GM12878 (cell line): ENCODE measurements around the gene GNGT2. TPM values are rescaled to one million over a fixed set of nuclear protein-coding genes. Genes with fewer than 3 reads are reported as not detected.

Source experiments
- CHD2 ChIP-seq: IDR thresholded peaks from 2 replicates; pipeline ENCODE4 v1.6.1; 2011; ENCODE audit warnings: low read depth, low read length, improper control_type of control experiment, borderline replicate concordance
- CTCF ChIP-seq, 3 experiments: IDR thresholded peaks in 2 of 3; conservative IDR thresholded peaks in 1 of 3; 2 replicates each; pipeline ENCODE4 v1.5.1; 2011; ENCODE audit warnings: low read depth in 3 of 3, low read length in 3 of 3, mild to moderate bottlenecking in 3 of 3, control low read depth in 2 of 3, moderate library complexity in 2 of 3, inconsistent platforms in 1 of 3, mixed read lengths in 1 of 3; ENCODE audit not compliant: control insufficient read depth in 2 of 3, insufficient read depth in 1 of 3; ENCODE audit errors: extremely low read depth in 1 of 3
- GATAD2B ChIP-seq: fragments of 450-650 bp; conservative IDR thresholded peaks from 2 replicates; pipeline ENCODE4 v1.6.1; 2017; ENCODE audit warnings: low read depth, mild to moderate bottlenecking, moderate library complexity
- MXI1 ChIP-seq: fragments of 150-350 bp; IDR thresholded peaks from 2 replicates; pipeline ENCODE4 v1.6.1; 2011; ENCODE audit warnings: low read depth, mild to moderate bottlenecking, inconsistent platforms, low read length, improper control_type of control experiment
- MYC ChIP-seq: IDR thresholded peaks from 2 replicates; pipeline ENCODE4 v1.6.1; 2011; ENCODE audit warnings: mild to moderate bottlenecking, low read length, moderate library complexity, inconsistent platforms; ENCODE audit not compliant: insufficient read depth, insufficient replicate concordance, insufficient read length, severe bottlenecking
- RAD21 ChIP-seq: IDR thresholded peaks from 2 replicates; pipeline ENCODE4 v1.6.1; 2011; ENCODE audit warnings: mild to moderate bottlenecking, low read depth, low read length, moderate library complexity; ENCODE audit not compliant: insufficient read depth
- RAD51 ChIP-seq: fragments of 450-650 bp; IDR thresholded peaks from 2 replicates; pipeline ENCODE4 v1.6.1; 2016; ENCODE audit warnings: moderate library complexity, mild to moderate bottlenecking, inconsistent platforms
- SIX5 ChIP-seq: IDR thresholded peaks from 2 replicates; pipeline ENCODE4 v1.6.1; 2011; ENCODE audit warnings: mild to moderate bottlenecking, low read depth, low read length, moderate library complexity; ENCODE audit not compliant: severe bottlenecking
- SPI1 ChIP-seq: IDR thresholded peaks from 2 replicates; pipeline ENCODE4 v1.6.1; 2011; ENCODE audit warnings: low read depth, mild to moderate bottlenecking, low read length, moderate library complexity, borderline replicate concordance; ENCODE audit not compliant: insufficient read depth
- TBL1XR1 ChIP-seq: IDR thresholded peaks from 2 replicates; pipeline ENCODE4 v1.6.1; 2012; ENCODE audit warnings: low read depth, low read length, improper control_type of control experiment
- ZBED1 ChIP-seq: IDR thresholded peaks from 2 replicates; pipeline ENCODE4 v1.6.1; 2016; ENCODE audit warnings: borderline replicate concordance
- ZBTB11 ChIP-seq: fragments of 450-650 bp; formaldehyde crosslinking; IDR thresholded peaks from 2 replicates; pipeline ENCODE4 v1.5.0; 2022; ENCODE audit warnings: mild to moderate bottlenecking, missing genetic modification characterization
- ZBTB4 ChIP-seq: fragments of 450-650 bp; formaldehyde crosslinking; IDR thresholded peaks from 2 replicates; pipeline ENCODE4 v1.4.0; 2022; ENCODE audit warnings: mild to moderate bottlenecking, moderate library complexity
- polyA plus RNA-seq, 11 experiments: library from polyadenylated mRNA; depleted of rRNA in 4 of 11; unstranded in 6 of 11; stranded (reverse) in 5 of 11; fragments of >200 nt; fragmentation: Nextera tagmentation in 4 of 11; fragmentation: Illumina TruSeq in 1 of 11; extraction: Ambion mirVana in 4 of 11; extraction: Trizol in 1 of 11; gene quantifications; 1 replicate in 1 of 11; 2 replicates in 10 of 11; pipeline versions ENCODE4 v1.2.1 to v1.2.3, GENCODE V29; 2011 to 2016; ENCODE audit warnings: inconsistent platforms in 2 of 11, missing spikeins in 2 of 11, low read depth in 1 of 11
- total RNA-seq, 4 experiments: library from RNA; depleted of rRNA in 3 of 4; stranded (reverse); fragments of >200 nt in 3 of 4; fragmentation: Illumina TruSeq in 1 of 4; extraction: Trizol in 1 of 4; gene quantifications; 2 replicates each; pipeline versions ENCODE4 v1.2.1 to v1.2.3, GENCODE V29; 2013 to 2021
- TF ChIP-seq, protein P1 (sequence below): fragments of 450-650 bp; conservative IDR thresholded peaks from 2 replicates; pipeline ENCODE4 v1.6.1; 2017; ENCODE audit warnings: mild to moderate bottlenecking, moderate library complexity
- TF ChIP-seq, protein P2 (sequence below): IDR thresholded peaks from 2 replicates; pipeline ENCODE4 v1.6.1; 2012; ENCODE audit warnings: low read length, inconsistent platforms

The GNGT2 gene
- total and polyA plus RNA-seq, 10 of the 15 experiments (the other 5 are each of a cell fraction or from before 2014, with no cell fraction given) = 15.3 to 60.4 (median 32.0) TPM

DNA sequence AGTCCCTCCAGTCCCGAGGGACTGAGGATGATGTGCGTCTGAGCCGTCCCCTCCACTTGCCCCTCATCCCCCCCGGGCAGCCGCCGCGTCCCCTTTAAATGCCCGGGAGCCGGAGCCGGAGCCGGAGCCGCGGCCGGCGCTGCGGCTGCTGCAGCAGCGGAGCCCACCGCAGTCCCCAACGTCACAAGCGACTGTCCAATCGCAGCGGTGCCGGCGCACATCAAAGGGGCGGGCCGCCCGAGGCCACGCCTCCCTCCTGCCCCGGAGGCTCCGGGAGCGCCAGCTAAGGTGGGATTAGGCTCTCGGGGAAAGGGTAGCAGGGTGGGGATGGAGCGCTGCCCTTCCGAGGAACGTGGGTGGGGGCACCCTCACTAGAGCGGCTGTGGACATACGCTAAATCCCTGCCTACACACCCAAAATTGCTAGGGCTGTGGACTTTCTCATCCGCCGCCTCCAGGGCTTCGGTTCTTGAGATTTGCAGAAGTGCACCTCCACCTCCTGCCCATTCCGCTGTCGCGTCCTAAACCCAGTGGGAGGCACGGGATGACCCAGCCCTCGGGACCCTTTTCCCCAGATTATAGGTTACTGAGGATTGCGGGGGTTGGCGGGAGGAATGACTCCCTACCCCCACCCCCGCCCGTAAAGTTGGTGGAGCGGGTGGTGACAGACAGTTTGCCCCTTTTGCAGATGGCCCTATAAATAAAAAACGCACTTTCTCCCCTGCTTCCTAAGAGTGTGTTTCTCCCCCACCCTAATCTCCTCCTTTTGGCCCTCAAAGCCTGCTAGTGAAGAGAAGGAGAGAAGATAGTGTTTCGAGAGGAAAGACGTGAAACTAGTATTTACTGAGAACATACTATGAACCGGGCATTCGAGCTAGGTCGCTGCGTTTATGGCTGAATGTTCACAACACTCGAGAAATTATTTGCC, 20.5 kb upstream of the GNGT2 start, which contains the start of gene PHOSPHO1 (continued):
- TF ChIP-seq, protein P1, sequence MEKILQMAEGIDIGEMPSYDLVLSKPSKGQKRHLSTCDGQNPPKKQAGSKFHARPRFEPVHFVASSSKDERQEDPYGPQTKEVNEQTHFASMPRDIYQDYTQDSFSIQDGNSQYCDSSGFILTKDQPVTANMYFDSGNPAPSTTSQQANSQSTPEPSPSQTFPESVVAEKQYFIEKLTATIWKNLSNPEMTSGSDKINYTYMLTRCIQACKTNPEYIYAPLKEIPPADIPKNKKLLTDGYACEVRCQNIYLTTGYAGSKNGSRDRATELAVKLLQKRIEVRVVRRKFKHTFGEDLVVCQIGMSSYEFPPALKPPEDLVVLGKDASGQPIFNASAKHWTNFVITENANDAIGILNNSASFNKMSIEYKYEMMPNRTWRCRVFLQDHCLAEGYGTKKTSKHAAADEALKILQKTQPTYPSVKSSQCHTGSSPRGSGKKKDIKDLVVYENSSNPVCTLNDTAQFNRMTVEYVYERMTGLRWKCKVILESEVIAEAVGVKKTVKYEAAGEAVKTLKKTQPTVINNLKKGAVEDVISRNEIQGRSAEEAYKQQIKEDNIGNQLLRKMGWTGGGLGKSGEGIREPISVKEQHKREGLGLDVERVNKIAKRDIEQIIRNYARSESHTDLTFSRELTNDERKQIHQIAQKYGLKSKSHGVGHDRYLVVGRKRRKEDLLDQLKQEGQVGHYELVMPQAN = no peak
- no peak for TF ChIP-seq ZBTB4
- no peak for TF ChIP-seq RAD21
- no peak for TF ChIP-seq TBL1XR1
- peak; percentile 64; the same call in 1 of the 2 replicates for TF ChIP-seq SPI1
- TF ChIP-seq ZBED1 = peak; percentile 53; the same call in 1 of the 2 replicates
- no peak for TF ChIP-seq CTCF (IDR thresholded peaks at IDR 0.05 in 2 of 3, conservative IDR thresholded peaks at IDR 0.05 in 1 of 3; ENCODE audit: control insufficient read depth in 2 of 3, extremely low read depth in 1 of 3, insufficient read depth in 1 of 3, low read depth in 3 of 3, low read length in 3 of 3)
- TF ChIP-seq GATAD2B = no peak
- TF ChIP-seq SIX5 = no peak
- TF ChIP-seq, protein P2, sequence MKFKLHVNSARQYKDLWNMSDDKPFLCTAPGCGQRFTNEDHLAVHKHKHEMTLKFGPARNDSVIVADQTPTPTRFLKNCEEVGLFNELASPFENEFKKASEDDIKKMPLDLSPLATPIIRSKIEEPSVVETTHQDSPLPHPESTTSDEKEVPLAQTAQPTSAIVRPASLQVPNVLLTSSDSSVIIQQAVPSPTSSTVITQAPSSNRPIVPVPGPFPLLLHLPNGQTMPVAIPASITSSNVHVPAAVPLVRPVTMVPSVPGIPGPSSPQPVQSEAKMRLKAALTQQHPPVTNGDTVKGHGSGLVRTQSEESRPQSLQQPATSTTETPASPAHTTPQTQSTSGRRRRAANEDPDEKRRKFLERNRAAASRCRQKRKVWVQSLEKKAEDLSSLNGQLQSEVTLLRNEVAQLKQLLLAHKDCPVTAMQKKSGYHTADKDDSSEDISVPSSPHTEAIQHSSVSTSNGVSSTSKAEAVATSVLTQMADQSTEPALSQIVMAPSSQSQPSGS = no peak
- TF ChIP-seq MXI1 = no peak
- TF ChIP-seq RAD51 = no peak
- TF ChIP-seq MYC = no peak
- no peak; the same call in 1 of the 2 replicates for TF ChIP-seq ZBTB11
- TF ChIP-seq CHD2 = no peak
